IPS-NIHi7 (cell line): ENCODE measurements around the gene KCTD17.

Source experiments
- DNase-seq: peaks from one replicate; pipeline ENCODE4 v3.0.0; 2012; ENCODE audit warnings: mixed read lengths; ENCODE audit errors: extremely low spot score

Gene KCTD17

GRCh38 chr22:37080438-37080837 lies 28.9 kb downstream of the KCTD17 start:
- no peak for DNase-seq

DNA sequence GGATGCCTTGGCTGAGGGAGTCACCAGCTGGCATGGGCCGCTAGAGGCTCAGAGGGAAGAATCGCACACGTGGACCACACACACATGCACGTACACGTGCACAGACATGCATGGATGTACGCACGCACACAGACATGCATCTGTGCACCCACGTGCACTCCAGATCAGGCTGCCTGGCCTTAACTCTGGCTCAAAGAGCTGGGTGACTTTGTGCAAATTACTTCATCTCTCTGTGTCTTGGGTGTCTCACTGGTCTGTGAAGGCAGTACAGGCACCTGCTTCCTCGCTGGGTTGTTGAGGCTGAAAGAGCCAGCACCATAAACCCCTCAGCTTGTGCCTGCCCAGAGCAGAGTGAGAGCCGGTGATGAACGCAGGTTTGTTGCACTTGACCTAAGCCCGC lies 29.3 kb downstream of the KCTD17 start:
- DNase-seq = no peak

DNA sequence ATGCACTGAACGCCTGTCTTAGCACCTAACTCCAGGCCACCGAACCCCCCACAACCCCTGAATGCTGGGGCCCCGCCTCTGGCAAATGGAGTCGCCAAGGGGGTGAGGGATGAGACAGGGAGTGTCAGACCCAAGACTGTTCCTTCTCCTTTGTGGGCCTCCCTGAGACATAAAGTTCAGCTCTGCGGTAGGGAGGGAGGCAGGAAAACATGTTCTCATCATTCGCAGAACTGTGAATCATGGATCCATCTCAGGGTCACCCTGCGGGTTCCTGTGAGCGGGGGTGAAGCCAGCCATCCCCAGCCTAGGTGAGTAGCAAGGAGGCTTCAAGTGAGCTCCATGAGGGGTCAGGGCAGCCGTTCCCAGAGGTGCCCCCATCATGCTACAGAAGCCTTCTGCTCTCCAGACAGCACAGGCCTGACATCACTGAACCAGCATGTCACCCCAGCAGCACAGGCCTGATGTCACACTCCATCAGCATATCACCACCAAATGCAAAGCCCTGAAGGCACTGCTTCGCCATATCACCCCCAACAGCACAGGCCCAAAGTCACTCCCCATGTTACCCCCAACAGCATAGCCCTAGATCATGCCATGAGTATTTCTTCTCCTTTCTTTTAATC lies 30.8 kb downstream of the KCTD17 start:
- DNase-seq = no peak

GRCh38 chr22:37083914-37084313 lies 32.4 kb downstream of the KCTD17 start:
- DNase-seq = no peak

DNA sequence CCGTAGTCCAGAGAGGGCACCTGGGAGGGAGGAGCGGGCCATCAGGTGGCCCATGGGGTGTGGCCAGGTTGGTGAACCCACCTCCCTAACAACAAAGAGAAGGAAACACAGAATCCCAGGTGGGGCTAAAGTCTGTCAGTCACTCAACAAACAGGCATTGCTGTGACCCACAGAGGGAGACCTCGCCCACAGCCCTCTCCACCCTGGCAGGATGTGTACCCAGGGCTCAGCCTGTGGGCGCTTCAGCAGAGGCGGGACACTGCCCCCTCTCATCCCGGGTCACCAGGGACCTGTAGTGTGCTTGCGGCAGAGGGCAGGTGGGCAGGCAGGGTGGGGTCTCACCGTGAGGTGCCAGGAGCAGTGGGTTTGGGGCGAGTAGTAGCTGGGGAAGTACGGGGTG lies 32.8 kb downstream of the KCTD17 start:
- no peak for DNase-seq

GRCh38 chr22:37086184-37086583 lies 34.6 kb downstream of the KCTD17 start:
- DNase-seq = no peak

DNA sequence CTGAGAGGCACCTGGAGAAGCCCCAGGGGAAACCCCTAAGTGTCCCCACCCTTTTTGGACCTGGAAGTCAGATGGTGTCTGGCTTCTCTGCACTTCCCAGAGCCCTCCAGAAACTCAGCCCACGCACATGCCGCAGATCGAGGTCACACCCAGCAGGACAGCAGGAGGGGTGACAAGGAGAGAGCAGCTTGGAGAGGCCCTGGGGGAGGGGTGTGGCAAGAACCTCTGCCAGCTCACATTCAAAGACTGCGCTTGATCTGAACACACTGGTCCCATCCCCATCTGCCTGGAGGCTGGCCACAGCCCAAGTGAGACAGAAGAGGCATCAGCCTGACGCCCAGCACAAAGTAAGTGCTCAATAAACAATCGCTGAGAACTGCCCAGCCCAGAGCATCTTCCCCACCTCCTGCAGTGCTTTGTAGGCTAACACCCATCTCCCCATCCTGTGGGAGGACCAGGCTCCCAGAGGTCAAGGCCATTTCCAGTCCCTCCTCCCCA lies 36.6 kb downstream of the KCTD17 start:
- peak; percentile 33 for DNase-seq

GRCh38 chr22:37088750-37089408 lies 37.3 kb downstream of the KCTD17 start:
- no peak for DNase-seq

- no peak for DNase-seq
Observed at GRCh38 chr22:37089434-37089833, 37.9 kb downstream of the KCTD17 start.

DNA sequence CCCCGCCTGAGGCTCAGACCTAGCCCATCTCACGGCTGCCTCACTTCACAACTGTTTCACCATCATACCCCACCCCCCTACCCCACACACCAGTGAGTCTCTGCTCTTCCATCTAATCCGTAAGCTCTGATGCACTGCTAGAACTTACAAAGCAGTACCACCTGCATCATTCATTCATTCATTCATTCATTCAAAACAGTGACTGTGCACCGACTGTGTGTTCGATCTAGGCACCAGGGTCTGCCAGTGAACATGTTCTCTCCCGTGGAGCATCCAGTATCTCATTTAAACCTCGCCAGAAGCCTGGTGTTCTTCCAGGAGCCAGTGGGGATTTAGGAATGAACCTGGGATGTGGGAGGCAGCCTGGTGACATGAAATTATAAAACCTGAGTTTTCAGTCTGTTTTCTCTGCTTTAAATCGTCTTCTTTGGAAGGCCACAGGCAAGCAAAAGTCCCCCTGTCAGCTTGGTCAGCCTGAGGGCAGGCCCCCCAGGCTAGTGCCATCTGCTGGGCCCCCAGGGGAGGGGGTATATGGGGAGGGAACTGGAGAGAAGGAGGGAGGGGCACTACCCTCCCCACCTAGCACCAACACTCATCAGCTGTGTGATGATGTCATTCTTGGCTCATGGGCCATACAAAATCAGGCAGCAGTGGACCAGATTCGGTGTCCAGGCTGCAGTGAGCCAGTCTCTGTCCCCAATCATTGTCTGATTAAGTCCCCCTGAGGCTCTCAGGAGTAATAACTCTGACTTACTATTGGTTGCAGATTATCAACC lies 39.6 kb downstream of the KCTD17 start:
- no peak for DNase-seq

- DNase-seq = no peak
Observed at GRCh38 chr22:37091994-37092393, 40.5 kb downstream of the KCTD17 start.

DNA sequence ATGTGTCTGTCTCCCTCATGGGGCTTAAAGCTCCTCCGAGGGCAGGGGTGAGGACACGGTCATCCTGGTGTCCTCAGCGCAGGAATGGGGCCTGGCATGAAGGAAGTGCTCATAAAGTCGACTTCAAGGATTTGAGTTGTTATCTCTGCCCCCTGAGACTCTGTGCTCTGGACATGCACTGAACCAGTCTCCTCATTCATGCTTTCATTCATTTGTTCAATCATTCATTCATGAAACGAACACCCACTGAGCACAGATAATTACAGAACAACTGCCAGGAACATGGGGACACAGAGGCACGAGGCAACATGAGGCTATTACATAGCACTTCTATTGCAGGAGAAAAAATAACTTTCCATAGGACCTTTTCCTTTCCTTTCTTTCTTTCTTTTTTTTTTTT lies 41.5 kb downstream of the KCTD17 start:
- no peak for DNase-seq

GRCh38 chr22:37094239-37094638 lies 42.7 kb downstream of the KCTD17 start:
- DNase-seq = no peak

DNA sequence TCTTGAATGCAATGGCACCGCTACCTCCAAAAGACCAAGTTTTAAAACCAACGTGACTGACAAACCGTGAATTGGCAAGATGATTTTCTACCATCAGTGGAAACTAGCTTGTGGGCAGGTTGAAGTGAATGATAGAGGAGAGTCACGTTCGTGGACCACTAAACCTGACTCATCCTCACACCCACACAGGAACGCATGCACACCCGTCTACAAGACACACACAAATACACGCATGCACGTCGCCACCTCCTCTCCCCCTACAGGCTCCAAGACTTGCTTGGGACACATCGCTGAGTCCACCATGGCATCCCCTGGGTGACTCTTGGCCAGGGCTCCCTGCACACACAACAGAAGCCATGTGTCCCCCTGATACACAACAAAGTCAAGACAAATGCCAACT lies 43.6 kb downstream of the KCTD17 start:
- DNase-seq = no peak

- no peak for DNase-seq
Observed at GRCh38 chr22:37097346-37097745, 45.8 kb downstream of the KCTD17 start.

DNA sequence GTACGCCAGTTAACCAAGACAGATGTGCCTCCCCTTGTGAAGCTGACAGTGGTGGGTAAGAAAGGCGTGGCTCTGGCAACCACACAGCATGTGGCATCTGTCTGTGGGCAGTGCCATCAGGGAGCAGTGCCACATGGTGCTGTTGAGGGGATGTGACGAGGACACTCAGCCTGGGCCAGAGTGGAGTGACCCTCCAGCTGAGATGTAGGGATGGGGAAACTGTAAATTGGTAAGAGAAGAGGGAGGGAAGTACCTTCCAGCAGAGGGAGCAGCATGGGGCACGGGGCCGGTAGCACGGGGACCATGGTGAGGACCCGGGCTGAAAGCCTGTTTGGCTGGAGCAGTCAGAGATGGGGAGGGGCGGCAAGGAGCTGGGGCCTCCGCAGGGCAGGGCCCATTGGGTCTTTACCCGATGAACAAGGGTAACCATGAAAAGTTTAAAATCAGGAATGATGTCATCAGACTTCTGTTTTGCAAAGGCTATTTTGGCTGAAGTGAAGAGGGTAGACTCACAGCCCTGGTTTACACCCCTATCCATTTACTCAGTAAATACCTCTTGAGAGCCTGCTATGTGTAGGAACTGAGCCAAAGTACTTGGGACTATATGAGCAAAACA lies 47.5 kb downstream of the KCTD17 start:
- peak; percentile 76 for DNase-seq

GRCh38 chr22:37100589-37101127 lies 49.1 kb downstream of the KCTD17 start:
- no peak for DNase-seq

GRCh38 chr22:37101311-37102066 lies 49.9 kb downstream of the KCTD17 start:
- DNase-seq = no peak

DNA sequence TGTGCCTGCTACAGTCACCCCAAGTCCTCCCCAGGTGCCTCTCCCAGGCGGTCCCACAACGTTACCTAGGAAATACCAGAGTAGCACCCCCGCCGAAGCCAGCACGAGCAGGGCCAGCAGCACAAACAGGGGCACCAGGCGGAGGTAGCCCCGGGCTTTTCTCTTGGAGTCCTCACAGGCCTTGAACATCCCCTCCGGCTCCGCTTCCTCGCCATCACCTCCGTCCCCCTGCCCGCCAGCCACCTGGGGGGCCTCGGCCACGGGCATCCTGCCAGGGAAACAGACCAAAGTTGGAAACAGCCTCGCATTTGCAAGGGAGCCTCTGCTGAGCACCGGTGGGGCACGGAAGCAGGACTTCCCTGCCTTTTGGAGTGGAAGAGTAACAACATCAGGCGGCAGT lies 51.6 kb downstream of the KCTD17 start:
- DNase-seq = no peak

GRCh38 chr22:37103656-37104452 lies 52.3 kb downstream of the KCTD17 start:
- DNase-seq = no peak

GRCh38 chr22:37105154-37105553 lies 53.6 kb downstream of the KCTD17 start:
- DNase-seq = no peak
